HL-60 (cell line): ENCODE data around the gene MYOC.

Experiments
- GABPA ChIP-seq: IDR thresholded peaks from 2 replicates; pipeline ENCODE4 v1.6.1; 2012; ENCODE audit warnings: low read depth
- POLR2AphosphoS5 ChIP-seq: IDR thresholded peaks from 2 replicates; pipeline ENCODE4 v1.6.1; 2012; ENCODE audit warnings: low read depth
- REST ChIP-seq: IDR thresholded peaks from 2 replicates; pipeline ENCODE4 v1.6.1; 2012; ENCODE audit warnings: low read depth; ENCODE audit not compliant: insufficient replicate concordance
- SPI1 ChIP-seq: IDR thresholded peaks from 2 replicates; pipeline ENCODE4 v1.6.1; 2012; ENCODE audit warnings: low read depth, mild to moderate bottlenecking, borderline replicate concordance
- TF ChIP-seq, protein P1 (sequence below): IDR thresholded peaks from one replicate; pipeline ENCODE4 v1.5.1; 2011; ENCODE audit warnings: low read length, control low read depth, inconsistent platforms; ENCODE audit not compliant: insufficient read depth

DNA sequence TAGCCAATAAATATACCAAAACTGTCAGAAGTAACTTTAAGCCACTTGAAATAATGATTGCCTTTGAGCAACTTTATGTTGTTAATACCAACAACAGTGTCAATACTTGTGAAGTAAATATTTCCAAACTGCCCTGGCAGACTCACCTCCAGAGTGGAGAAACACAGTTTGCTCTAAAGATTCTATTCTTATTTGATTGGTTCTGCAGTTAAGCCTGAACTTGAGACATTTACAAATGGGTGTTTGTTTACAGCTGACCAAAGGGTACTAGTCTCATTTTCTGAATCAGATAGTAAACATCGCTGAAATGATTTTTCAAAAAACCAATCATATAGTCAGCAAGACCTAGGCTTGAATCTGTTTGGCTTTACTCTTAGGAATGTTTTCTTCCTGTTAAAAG lies 1.3 kb upstream of the MYOC start:
- TF ChIP-seq POLR2AphosphoS5 (no peak), GABPA (no peak), REST (no peak), SPI1 (no peak)
- TF ChIP-seq, protein P1, sequence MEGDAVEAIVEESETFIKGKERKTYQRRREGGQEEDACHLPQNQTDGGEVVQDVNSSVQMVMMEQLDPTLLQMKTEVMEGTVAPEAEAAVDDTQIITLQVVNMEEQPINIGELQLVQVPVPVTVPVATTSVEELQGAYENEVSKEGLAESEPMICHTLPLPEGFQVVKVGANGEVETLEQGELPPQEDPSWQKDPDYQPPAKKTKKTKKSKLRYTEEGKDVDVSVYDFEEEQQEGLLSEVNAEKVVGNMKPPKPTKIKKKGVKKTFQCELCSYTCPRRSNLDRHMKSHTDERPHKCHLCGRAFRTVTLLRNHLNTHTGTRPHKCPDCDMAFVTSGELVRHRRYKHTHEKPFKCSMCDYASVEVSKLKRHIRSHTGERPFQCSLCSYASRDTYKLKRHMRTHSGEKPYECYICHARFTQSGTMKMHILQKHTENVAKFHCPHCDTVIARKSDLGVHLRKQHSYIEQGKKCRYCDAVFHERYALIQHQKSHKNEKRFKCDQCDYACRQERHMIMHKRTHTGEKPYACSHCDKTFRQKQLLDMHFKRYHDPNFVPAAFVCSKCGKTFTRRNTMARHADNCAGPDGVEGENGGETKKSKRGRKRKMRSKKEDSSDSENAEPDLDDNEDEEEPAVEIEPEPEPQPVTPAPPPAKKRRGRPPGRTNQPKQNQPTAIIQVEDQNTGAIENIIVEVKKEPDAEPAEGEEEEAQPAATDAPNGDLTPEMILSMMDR = no peak
